HepG2 (cell line): ENCODE measurements around the gene NEK3. TPM values are rescaled to one million over a fixed set of nuclear protein-coding genes. Genes with fewer than 3 reads are reported as not detected.
A peak's percentile ranks its signal among the peaks of the same experiment; 100 is the strongest.

ENCODE experiments used
- ADNP ChIP-seq: sonication (generic); formaldehyde crosslinking; IDR thresholded peaks from 2 replicates; pipeline ENCODE4 v1.4.0; 2020; ENCODE audit warnings: missing genetic modification reagents
- ESRRA ChIP-seq: sonication (generic); formaldehyde crosslinking; IDR thresholded peaks from 2 replicates; pipeline ENCODE4 v1.5.1; 2020; ENCODE audit warnings: mild to moderate bottlenecking, low read depth, missing genetic modification reagents
- GMEB1 ChIP-seq: sonication (generic); formaldehyde crosslinking; IDR thresholded peaks from 2 replicates; pipeline ENCODE4 v1.5.1; 2020; ENCODE audit warnings: missing genetic modification reagents, mild to moderate bottlenecking, borderline replicate concordance
- HOMEZ ChIP-seq: IDR thresholded peaks from 2 replicates; pipeline ENCODE4 v1.6.1; 2016; ENCODE audit warnings: low read depth
- LBX2 ChIP-seq: sonication (generic); formaldehyde crosslinking; IDR thresholded peaks from 2 replicates; pipeline ENCODE4 v1.5.0; 2020; ENCODE audit warnings: missing genetic modification reagents, mild to moderate bottlenecking, borderline replicate concordance
- MTERF4 ChIP-seq: sonication (generic); formaldehyde crosslinking; IDR thresholded peaks from 2 replicates; pipeline ENCODE4 v1.8.0; 2023; ENCODE audit warnings: mild to moderate bottlenecking, missing genetic modification reagents
- NR3C1 ChIP-seq: sonication (generic); formaldehyde crosslinking; IDR thresholded peaks from 2 replicates; pipeline ENCODE4 v1.4.0; 2020; ENCODE audit warnings: missing genetic modification reagents
- SP1 ChIP-seq, 2 experiments: fragments of 450-650 bp in 1 of 2; sonication (generic) in 1 of 2; formaldehyde crosslinking in 1 of 2; IDR thresholded peaks; 2 replicates each; pipeline versions ENCODE4 v1.4.0 to v1.6.1; 2016 to 2020; ENCODE audit warnings: missing genetic modification reagents in 1 of 2
- THAP7 ChIP-seq: sonication (generic); formaldehyde crosslinking; IDR thresholded peaks from 2 replicates; pipeline ENCODE4 v1.8.1; 2023; ENCODE audit warnings: mild to moderate bottlenecking, missing genetic modification reagents
- ZBTB37 ChIP-seq: sonication (generic); formaldehyde crosslinking; IDR thresholded peaks from 2 replicates; pipeline ENCODE4 v1.4.0; 2020; ENCODE audit warnings: mild to moderate bottlenecking, missing genetic modification reagents
- ZFP36L2 ChIP-seq: sonication (generic); formaldehyde crosslinking; IDR thresholded peaks from 2 replicates; pipeline ENCODE4 v1.4.0; 2020; ENCODE audit warnings: missing genetic modification reagents
- ZFX ChIP-seq: sonication (generic); formaldehyde crosslinking; IDR thresholded peaks from 2 replicates; pipeline ENCODE4 v1.4.0; 2020; ENCODE audit warnings: mild to moderate bottlenecking, low read depth, missing genetic modification reagents, moderate library complexity
- ZMYM4 ChIP-seq: sonication (generic); formaldehyde crosslinking; IDR thresholded peaks from 2 replicates; pipeline ENCODE4 v1.8.1; 2023; ENCODE audit warnings: mild to moderate bottlenecking, missing genetic modification reagents
- ZNF562 ChIP-seq: sonication (generic); formaldehyde crosslinking; IDR thresholded peaks from 2 replicates; pipeline ENCODE4 v1.8.0; 2022; ENCODE audit warnings: missing genetic modification reagents, borderline replicate concordance
- ZNF563 ChIP-seq: sonication (generic); formaldehyde crosslinking; IDR thresholded peaks from 2 replicates; pipeline ENCODE4 v1.8.0; 2022; ENCODE audit warnings: mild to moderate bottlenecking, moderate library complexity, missing genetic modification reagents
- ZNF691 ChIP-seq: sonication (generic); formaldehyde crosslinking; IDR thresholded peaks from 2 replicates; pipeline ENCODE4 v1.4.0; 2020; ENCODE audit warnings: missing genetic modification reagents, low read depth, mild to moderate bottlenecking, borderline replicate concordance
- ZNF740 ChIP-seq: sonication (generic); formaldehyde crosslinking; IDR thresholded peaks from 2 replicates; pipeline ENCODE4 v1.4.0; 2020; ENCODE audit warnings: missing genetic modification reagents
- ZNF816 ChIP-seq: sonication (generic); formaldehyde crosslinking; IDR thresholded peaks from 2 replicates; pipeline ENCODE4 v1.8.0; 2022; ENCODE audit warnings: missing genetic modification reagents, mild to moderate bottlenecking, borderline replicate concordance
- polyA plus RNA-seq, 8 experiments: library from polyadenylated mRNA; depleted of rRNA in 3 of 8; stranded (reverse) in 7 of 8; unstranded in 1 of 8; fragments of >200 nt; fragmentation: Illumina TruSeq in 4 of 8; extraction: Trizol in 4 of 8; gene quantifications; 2 replicates each; pipeline versions ENCODE4 v1.2.1 to v1.2.3, GENCODE V29; 2011 to 2016; ENCODE audit warnings: low read depth in 4 of 8, missing spikeins in 1 of 8, mixed read lengths in 1 of 8; ENCODE audit not compliant: insufficient read depth in 1 of 8
- total RNA-seq, 5 experiments: library from RNA; depleted of rRNA; stranded (reverse); fragments of >200 nt; fragmentation: Illumina TruSeq; extraction: Trizol; gene quantifications; 2 replicates each; pipeline ENCODE4 v1.2.3, GENCODE V29; 2016; ENCODE audit warnings: low read depth in 1 of 5

Gene NEK3
- total and polyA plus RNA-seq, 2 of the 13 experiments (the other 11 are each of a cell fraction or from before 2014, with no cell fraction given), result 36.7 to 68.2 TPM

GRCh38 chr13:52194184-52194868 lies 34.9 kb upstream of the NEK3 start (continued):
- no peak for TF ChIP-seq NR3C1 (CRISPR knock-in tag)
- peak; percentile 93 for TF ChIP-seq ZMYM4 (CRISPR knock-in tag)
- 0 out of 2 replicates have a peak, but pooled peaks have one; percentile 12 for TF ChIP-seq ADNP
- TF ChIP-seq ZFX (CRISPR knock-in tag), result peak; percentile 66; the same call in 1 of the 2 replicates
- peak; percentile 43; the same call in 1 of the 2 replicates for TF ChIP-seq ESRRA (CRISPR knock-in tag)
- peak; percentile 55; the same call in 1 of the 2 replicates for TF ChIP-seq ZNF740 (CRISPR knock-in tag)
- TF ChIP-seq ZNF691 (CRISPR knock-in tag), result peak; percentile 97
- TF ChIP-seq ZNF816, result 0 out of 2 replicates have a peak, but pooled peaks have one; percentile 59
- TF ChIP-seq THAP7 (CRISPR knock-in tag), result peak; percentile 90; the same call in 1 of the 2 replicates
- peak; percentile 81; the same call in 1 of the 2 replicates for TF ChIP-seq ZFP36L2 (CRISPR knock-in tag)
- peak; percentile 70 for TF ChIP-seq GMEB1 (CRISPR knock-in tag)
- TF ChIP-seq ZNF562, result no peak
- no peak for TF ChIP-seq SP1 (IDR thresholded peaks at IDR 0.05)
- peak; percentile 92 for TF ChIP-seq SP1 (CRISPR knock-in tag; IDR thresholded peaks at IDR 0.05)
- 0 out of 2 replicates have a peak, but pooled peaks have one; percentile 55 for TF ChIP-seq HOMEZ (CRISPR knock-in tag)
- TF ChIP-seq ZBTB37 (CRISPR knock-in tag), result no peak
- TF ChIP-seq ZNF563 (CRISPR knock-in tag), result peak; percentile 75
- no peak for TF ChIP-seq LBX2 (CRISPR knock-in tag)
- peak; percentile 42; the same call in 1 of the 2 replicates for TF ChIP-seq MTERF4 (CRISPR knock-in tag)
